Nephron progenitor cell (in vitro differentiated cells): Measurements from ENCODE around the gene FBXO46.

ENCODE experiments used
- DNase-seq: peaks from one replicate; pipeline ENCODE4 v3.0.0; 2021
- H3K27ac Mint-ChIP-seq: 2 replicates; pipeline ENCODE4 v1.8.0; 2021; ENCODE audit warnings: mild to moderate bottlenecking, moderate library complexity, mixed read lengths
- H3K27me3 Mint-ChIP-seq: 2 replicates; pipeline ENCODE4 v1.8.0; 2021; ENCODE audit warnings: mild to moderate bottlenecking, low read depth, mixed read lengths; ENCODE audit not compliant: poor library complexity
- H3K36me3 Mint-ChIP-seq: 2 replicates; pipeline ENCODE4 v1.8.0; 2021; ENCODE audit warnings: low read depth, mixed read lengths
- H3K4me1 Mint-ChIP-seq: 2 replicates; pipeline ENCODE4 v1.8.0; 2021; ENCODE audit warnings: mixed read lengths
- H3K4me3 Mint-ChIP-seq: 2 replicates; pipeline ENCODE4 v1.8.0; 2021; ENCODE audit warnings: mild to moderate bottlenecking, moderate library complexity, mixed read lengths
- H3K9me3 Mint-ChIP-seq: 2 replicates; pipeline ENCODE4 v1.8.0; 2021; ENCODE audit warnings: mild to moderate bottlenecking, moderate library complexity, mixed read lengths
- CTCF ChIP-seq: fragments of 200-600 bp; sonication (generic); IDR thresholded peaks from 2 replicates; pipeline ENCODE4 v1.5.0; 2021; ENCODE audit warnings: antibody characterized with exemption

The FBXO46 gene

DNA sequence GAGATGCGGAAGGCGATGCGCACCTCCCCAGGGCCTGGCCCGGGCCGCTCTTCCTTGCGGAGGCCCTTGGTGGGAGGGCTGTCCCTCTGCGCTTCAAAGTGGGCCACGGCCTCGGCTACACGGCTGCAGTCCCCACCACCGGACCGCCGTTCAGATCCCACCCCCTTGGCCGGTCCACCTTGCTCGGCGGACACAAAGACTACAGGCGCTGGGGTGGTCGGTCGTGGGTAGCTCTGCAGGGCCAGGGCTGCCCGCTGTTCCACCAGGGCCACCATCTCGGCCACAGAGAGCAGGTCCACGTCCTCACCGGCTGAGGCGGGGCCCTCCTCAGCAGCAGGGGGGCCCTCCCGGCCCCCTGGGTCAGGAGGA, 18.0 kb downstream of the FBXO46 start:
- Mint-ChIP-seq H3K4me3 (no peak overlapping the region), H3K36me3 (peaks cover 22% of the 10 kb centered on the region), H3K27me3 (no peaks in the 10 kb centered on the region), H3K4me1 (peaks cover 46% of the 10 kb centered on the region), H3K9me3 (no peaks in the 10 kb centered on the region), H3K27ac (no peak overlapping the region)
- TF ChIP-seq CTCF = no peak
- no peak for DNase-seq

DNA sequence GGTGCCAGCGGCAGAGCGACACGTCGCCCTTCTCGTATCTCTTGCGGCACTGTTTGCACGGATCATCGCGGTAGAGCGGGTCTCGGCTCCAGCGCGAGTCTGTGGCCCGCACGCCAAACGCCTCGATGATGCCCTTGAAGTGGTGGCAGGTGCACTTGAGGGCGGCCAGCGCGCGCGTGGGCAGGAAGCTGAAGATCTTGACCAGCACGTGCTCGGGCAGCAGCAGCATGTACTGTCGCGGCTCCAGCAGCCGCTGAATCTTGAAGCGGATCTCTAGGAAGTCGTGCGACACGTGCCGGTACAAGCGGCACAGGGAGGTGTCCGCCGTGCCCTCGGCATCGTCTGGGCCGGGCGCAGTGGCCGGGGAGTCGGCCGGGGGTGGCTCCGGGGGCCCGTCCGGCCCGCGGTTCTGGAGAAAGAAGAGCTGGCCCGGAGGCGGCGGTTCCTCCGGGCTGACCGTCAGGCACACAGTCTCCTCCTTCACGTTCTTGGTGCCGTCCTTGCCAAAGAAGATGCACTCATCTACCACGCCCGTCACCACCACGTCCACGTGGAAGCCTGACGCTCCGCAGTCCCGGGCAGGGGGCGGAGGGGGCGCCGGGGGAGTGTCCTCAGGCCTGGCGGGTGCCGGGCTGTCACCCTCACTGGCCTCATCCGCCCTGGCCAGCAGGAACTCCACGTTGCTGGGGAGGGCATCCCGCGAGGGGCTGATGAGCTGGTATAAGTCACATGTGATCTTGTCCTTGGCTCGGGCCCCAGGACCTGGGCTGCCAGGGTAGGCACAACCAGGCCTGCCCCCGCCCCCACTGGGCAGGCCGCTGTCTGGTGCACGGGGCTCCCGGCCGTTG, 18.6 kb downstream of the FBXO46 start:
- no peak overlapping the region for H3K4me3 Mint-ChIP-seq
- no peaks in the 10 kb centered on the region for H3K27me3 Mint-ChIP-seq
- no peaks in the 10 kb centered on the region for H3K9me3 Mint-ChIP-seq
- H3K36me3 Mint-ChIP-seq = peaks cover 22% of the 10 kb centered on the region
- no peak for TF ChIP-seq CTCF
- H3K27ac Mint-ChIP-seq = no peak overlapping the region
- H3K4me1 Mint-ChIP-seq = peaks cover 48% of the 10 kb centered on the region
- no peak for DNase-seq

DNA sequence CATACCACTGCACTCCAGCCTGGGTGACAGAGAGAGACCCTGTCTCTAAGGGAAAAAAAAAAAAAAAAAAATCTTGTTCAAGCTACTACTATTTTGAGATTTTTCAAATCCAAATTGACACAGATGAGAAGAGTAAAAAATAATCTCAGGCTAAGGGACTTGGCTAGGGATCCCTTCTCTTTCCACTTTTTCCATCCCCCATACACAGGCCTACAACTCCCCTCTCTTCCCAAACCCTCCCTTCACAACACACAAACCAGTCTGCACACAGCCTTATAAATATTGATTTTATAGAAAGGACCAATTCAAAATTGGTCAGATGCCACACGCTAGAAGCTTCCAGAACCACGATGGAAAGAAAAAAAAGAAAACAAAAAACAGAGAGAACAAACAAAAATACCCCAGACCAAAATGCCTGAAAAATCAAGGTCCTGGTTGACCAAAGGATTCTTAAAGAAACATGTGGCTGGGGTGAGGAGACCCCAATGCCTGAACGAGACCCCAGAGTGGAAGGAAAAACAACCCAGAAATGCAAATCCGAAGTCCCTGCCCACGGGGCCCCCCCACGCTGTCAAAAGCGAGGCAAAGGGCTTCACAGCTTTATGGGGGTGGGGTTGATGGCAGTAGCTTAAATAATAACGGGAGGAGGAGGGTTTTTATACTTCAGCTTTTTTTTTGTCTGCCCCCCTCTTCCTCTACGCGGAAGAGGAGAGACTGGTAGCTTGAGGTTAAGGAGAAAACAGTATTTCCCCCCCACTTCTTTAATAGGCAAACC, 20.2 kb downstream of the FBXO46 start:
- TF ChIP-seq CTCF = no peak
- no peaks in the 10 kb centered on the region for H3K27me3 Mint-ChIP-seq
- H3K4me3 Mint-ChIP-seq = no peak overlapping the region
- H3K9me3 Mint-ChIP-seq = no peaks in the 10 kb centered on the region
- DNase-seq = no peak
- peaks cover 41% of the 10 kb centered on the region for H3K4me1 Mint-ChIP-seq
- peaks cover 22% of the 10 kb centered on the region for H3K36me3 Mint-ChIP-seq
- H3K27ac Mint-ChIP-seq = peak overlapping the region; percentile 39

GRCh38 chr19:45705710-45706415, 24.8 kb downstream of the FBXO46 start:
- no peak overlapping the region for H3K27ac Mint-ChIP-seq
- peaks cover 23% of the 10 kb centered on the region for H3K4me1 Mint-ChIP-seq
- no peak overlapping the region for H3K4me3 Mint-ChIP-seq
- no peak for DNase-seq
- no peaks in the 10 kb centered on the region for H3K9me3 Mint-ChIP-seq
- no peak for TF ChIP-seq CTCF
- H3K36me3 Mint-ChIP-seq = peaks cover 43% of the 10 kb centered on the region
- peaks cover 4% of the 10 kb centered on the region for H3K27me3 Mint-ChIP-seq

GRCh38 chr19:45705115-45705514, 25.6 kb downstream of the FBXO46 start:
- H3K4me1 Mint-ChIP-seq = peaks cover 16% of the 10 kb centered on the region

More at GRCh38 chr19:45705115-45705514, 25.6 kb downstream of the FBXO46 start:
- DNase-seq = no peak
- Mint-ChIP-seq H3K27me3 (peaks cover 4% of the 10 kb centered on the region), H3K27ac (no peak overlapping the region), H3K9me3 (no peaks in the 10 kb centered on the region), H3K4me3 (no peak overlapping the region), H3K36me3 (peaks cover 36% of the 10 kb centered on the region)
- TF ChIP-seq CTCF = no peak
